Measurements from ENCODE around the gene TNRC6C.

Gene TNRC6C

GRCh38 chr17:78120537-78120936 lies 162.0 kb downstream of the TNRC6C start:
- H3K4me3 ChIP-seq (ENCODE audit: low read depth, low read length) = no peak overlapping the region
- TF ChIP-seq, protein P1, sequence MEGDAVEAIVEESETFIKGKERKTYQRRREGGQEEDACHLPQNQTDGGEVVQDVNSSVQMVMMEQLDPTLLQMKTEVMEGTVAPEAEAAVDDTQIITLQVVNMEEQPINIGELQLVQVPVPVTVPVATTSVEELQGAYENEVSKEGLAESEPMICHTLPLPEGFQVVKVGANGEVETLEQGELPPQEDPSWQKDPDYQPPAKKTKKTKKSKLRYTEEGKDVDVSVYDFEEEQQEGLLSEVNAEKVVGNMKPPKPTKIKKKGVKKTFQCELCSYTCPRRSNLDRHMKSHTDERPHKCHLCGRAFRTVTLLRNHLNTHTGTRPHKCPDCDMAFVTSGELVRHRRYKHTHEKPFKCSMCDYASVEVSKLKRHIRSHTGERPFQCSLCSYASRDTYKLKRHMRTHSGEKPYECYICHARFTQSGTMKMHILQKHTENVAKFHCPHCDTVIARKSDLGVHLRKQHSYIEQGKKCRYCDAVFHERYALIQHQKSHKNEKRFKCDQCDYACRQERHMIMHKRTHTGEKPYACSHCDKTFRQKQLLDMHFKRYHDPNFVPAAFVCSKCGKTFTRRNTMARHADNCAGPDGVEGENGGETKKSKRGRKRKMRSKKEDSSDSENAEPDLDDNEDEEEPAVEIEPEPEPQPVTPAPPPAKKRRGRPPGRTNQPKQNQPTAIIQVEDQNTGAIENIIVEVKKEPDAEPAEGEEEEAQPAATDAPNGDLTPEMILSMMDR (IDR thresholded peaks at IDR 0.05; ENCODE audit: control insufficient read depth, extremely low read depth, insufficient read depth) = no peak
- no peak for DNase-seq (ENCODE audit: low read depth)

- no peak for DNase-seq (ENCODE audit: low read depth)
- TF ChIP-seq, protein P1 (IDR thresholded peaks at IDR 0.05; ENCODE audit: control insufficient read depth, extremely low read depth, insufficient read depth) = no peak
Observed at GRCh38 chr17:78120971-78121800, 162.7 kb downstream of the TNRC6C start.

GRCh38 chr17:78121801-78122215 lies 163.3 kb downstream of the TNRC6C start:
- TF ChIP-seq, protein P1 (IDR thresholded peaks at IDR 0.05; ENCODE audit: control insufficient read depth, extremely low read depth, insufficient read depth) = no peak
- no peak overlapping the region for H3K4me3 ChIP-seq (ENCODE audit: low read depth, low read length)
- no peak for DNase-seq (ENCODE audit: low read depth)

More at GRCh38 chr17:78120971-78121800, 162.7 kb downstream of the TNRC6C start:
- no peak overlapping the region for H3K4me3 ChIP-seq (ENCODE audit: low read depth, low read length)

- H3K4me3 ChIP-seq (ENCODE audit: low read depth, low read length) = no peak overlapping the region
- TF ChIP-seq, protein P1 (IDR thresholded peaks at IDR 0.05; ENCODE audit: control insufficient read depth, extremely low read depth, insufficient read depth) = no peak
- DNase-seq (ENCODE audit: low read depth) = no peak
Observed at GRCh38 chr17:78122216-78122930, 163.9 kb downstream of the TNRC6C start.

DNA sequence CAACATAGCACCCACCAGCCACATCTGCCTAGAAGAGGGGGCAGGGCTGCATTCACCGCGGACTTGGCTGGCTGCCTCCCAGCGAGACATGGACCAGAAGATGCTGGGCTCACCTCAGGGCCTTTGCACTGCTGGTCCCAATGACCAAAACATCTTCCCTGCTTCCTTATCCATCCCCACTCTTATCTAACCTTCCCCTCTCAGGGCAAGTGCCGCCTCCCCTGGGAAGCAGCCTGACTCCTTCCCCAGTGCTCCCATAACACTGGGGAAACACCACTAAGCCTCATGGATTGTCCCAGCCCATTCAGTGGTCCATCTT lies 164.4 kb downstream of the TNRC6C start:
- no peak overlapping the region for H3K4me3 ChIP-seq (ENCODE audit: low read depth, low read length)
- DNase-seq (ENCODE audit: low read depth) = no peak
- TF ChIP-seq, protein P1 (IDR thresholded peaks at IDR 0.05; ENCODE audit: control insufficient read depth, extremely low read depth, insufficient read depth) = no peak

DNA sequence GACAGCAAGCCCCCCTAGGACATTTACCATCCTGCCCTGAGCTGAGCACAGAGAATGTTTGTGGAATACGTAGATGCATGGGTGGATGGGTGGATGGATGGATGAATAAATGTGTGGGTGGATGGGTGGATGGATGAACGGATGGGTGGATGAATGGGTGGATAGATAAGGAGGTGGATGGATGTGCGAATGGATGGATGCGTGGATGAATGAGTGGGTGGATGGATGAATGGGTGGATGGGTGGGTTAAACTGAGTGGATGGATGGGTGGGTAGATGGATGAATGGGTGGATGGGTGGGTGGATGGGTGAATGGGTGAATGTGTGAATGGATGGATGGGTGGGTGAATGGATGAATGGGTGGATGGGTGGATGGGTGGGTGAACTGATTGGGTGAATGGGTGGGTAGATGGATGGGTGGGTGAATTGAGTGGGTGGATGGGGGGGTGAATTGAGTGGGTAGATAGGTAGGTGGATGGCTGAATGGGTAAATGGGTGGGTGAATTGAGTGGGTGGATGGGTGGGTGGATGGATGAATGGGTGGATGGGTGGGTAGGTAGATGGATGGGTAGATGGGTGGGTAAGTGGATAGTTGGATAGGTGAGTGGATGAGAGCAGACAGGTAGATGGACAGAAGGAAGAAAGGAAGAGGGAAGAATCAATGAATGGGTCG lies 164.9 kb downstream of the TNRC6C start:
- TF ChIP-seq, protein P1 (IDR thresholded peaks at IDR 0.05; ENCODE audit: control insufficient read depth, extremely low read depth, insufficient read depth) = no peak
- no peak overlapping the region for H3K4me3 ChIP-seq (ENCODE audit: low read depth, low read length)
- DNase-seq (ENCODE audit: low read depth) = no peak

Measured in LNCaP clone FGC (cell line).